Peyer's patch (tissue), 4 donors: ENCODE data around the gene UMODL1. TPM values are rescaled to one million over a fixed set of nuclear protein-coding genes. Genes with fewer than 3 reads are reported as not detected.
A peak's percentile ranks its signal among the peaks of the same experiment; 100 is the strongest.

Experiments used
- DNase-seq, 3 donors: peaks; one replicate each; pipeline ENCODE4 v3.0.0-alpha.2; 2017 to 2019
- H3K27ac ChIP-seq, 4 donors: fragments of 200-600 bp; sonication (generic); one replicate each; pipeline ENCODE4 v1.5.1; 2016 to 2019
- H3K27me3 ChIP-seq, 2 donors: fragments of 200-600 bp; sonication (generic); one replicate each; pipeline ENCODE4 v1.5.1; 2019
- H3K36me3 ChIP-seq, 3 donors: fragments of 200-600 bp; sonication (generic); one replicate each; pipeline ENCODE4 v1.5.1; 2016 to 2019
- H3K4me1 ChIP-seq, 4 donors: fragments of 200-600 bp; sonication (generic); one replicate each; pipeline ENCODE4 v1.5.1; 2016 to 2019
- H3K4me3 ChIP-seq, 4 donors: fragments of 200-600 bp; sonication (generic); 1 replicate in 3 of 4; 2 replicates in 1 of 4; pipeline ENCODE4 v1.5.1; 2016 to 2019; ENCODE audit warnings: mild to moderate bottlenecking in 1 of 4
- H3K9me3 ChIP-seq, 4 donors: fragments of 200-600 bp; sonication (generic); one replicate each; pipeline ENCODE4 v1.5.1; 2016 to 2019; ENCODE audit warnings: mild to moderate bottlenecking in 1 of 4
- POLR2A ChIP-seq, 2 donors: fragments of 450-650 bp; IDR thresholded peaks; one replicate each; pipeline ENCODE4 v1.5.1; 2017; ENCODE audit warnings: antibody characterized with exemption in 2 of 2, mild to moderate bottlenecking in 2 of 2, moderate library complexity in 2 of 2
- total RNA-seq, 4 donors: library from RNA; depleted of rRNA; stranded (reverse); fragments of >200 nt; gene quantifications; one replicate each; pipeline ENCODE4 v1.1.0, GENCODE V29; 2016
- TF ChIP-seq, protein P1 (sequence below), 6 experiments: fragments of 450-650 bp in 4 of 6; fragments of 200-600 bp in 2 of 6; sonication (generic) in 1 of 6; IDR thresholded peaks; one replicate each; pipeline ENCODE4 v1.5.1; 2017 to 2019; ENCODE audit warnings: antibody characterized with exemption in 6 of 6, mild to moderate bottlenecking in 3 of 6, moderate library complexity in 1 of 6

Gene UMODL1
- total RNA-seq, 4 donors from 2014 or later: 0.53 to 0.95 (median 0.83) TPM; not detected in 1

- H3K4me3 ChIP-seq: no peak overlapping the region
- H3K4me1 ChIP-seq: no peaks in the 10 kb centered on the region
- peak overlapping the region in 1 of 4 donors; percentile 56 for H3K27ac ChIP-seq
- H3K36me3 ChIP-seq: no peaks in the 10 kb centered on the region
- DNase-seq: no peak
- TF ChIP-seq, protein P1, sequence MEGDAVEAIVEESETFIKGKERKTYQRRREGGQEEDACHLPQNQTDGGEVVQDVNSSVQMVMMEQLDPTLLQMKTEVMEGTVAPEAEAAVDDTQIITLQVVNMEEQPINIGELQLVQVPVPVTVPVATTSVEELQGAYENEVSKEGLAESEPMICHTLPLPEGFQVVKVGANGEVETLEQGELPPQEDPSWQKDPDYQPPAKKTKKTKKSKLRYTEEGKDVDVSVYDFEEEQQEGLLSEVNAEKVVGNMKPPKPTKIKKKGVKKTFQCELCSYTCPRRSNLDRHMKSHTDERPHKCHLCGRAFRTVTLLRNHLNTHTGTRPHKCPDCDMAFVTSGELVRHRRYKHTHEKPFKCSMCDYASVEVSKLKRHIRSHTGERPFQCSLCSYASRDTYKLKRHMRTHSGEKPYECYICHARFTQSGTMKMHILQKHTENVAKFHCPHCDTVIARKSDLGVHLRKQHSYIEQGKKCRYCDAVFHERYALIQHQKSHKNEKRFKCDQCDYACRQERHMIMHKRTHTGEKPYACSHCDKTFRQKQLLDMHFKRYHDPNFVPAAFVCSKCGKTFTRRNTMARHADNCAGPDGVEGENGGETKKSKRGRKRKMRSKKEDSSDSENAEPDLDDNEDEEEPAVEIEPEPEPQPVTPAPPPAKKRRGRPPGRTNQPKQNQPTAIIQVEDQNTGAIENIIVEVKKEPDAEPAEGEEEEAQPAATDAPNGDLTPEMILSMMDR (IDR thresholded peaks at IDR 0.05): no peak
- TF ChIP-seq POLR2A (IDR thresholded peaks at IDR 0.05): no peak
- H3K27me3 ChIP-seq: no peaks in the 10 kb centered on the region
- H3K9me3 ChIP-seq: no peaks in the 10 kb centered on the region
Measured at GRCh38 chr21:42037516-42037915, 33.6 kb upstream of the UMODL1 start.

DNA sequence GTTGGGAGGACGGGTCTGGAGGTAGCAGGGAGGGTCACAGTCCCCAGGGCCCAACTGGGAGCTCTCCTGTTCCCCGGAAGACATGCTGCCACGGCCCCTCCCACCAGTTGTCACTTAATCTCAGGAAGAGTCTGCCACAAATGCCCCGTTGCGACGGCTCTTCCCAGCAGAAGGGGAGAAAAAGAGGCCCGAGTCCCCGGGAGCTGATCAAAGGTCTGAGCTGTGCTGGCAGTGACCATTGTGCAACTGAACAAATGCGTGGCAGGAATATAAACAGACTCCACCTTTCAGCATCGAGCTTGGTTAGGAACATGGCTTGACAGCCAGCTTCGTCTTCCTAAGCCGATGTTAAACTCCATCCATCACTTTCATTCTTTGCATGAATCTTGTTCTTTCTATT, 33.2 kb upstream of the UMODL1 start:
- TF ChIP-seq, protein P1 (IDR thresholded peaks at IDR 0.05): no peak
- no peak for TF ChIP-seq POLR2A (IDR thresholded peaks at IDR 0.05)
- Histone ChIP-seq H3K27me3 (no peaks in the 10 kb centered on the region), H3K36me3 (no peaks in the 10 kb centered on the region), H3K27ac (peak overlapping the region in 1 of 4 donors; percentile 56), H3K4me1 (no peaks in the 10 kb centered on the region), H3K4me3 (no peak overlapping the region), H3K9me3 (no peaks in the 10 kb centered on the region)
- DNase-seq: peak in 2 of 3 donors; percentile 66 to 67

- Histone ChIP-seq H3K4me1 (no peaks in the 10 kb centered on the region), H3K27me3 (no peaks in the 10 kb centered on the region), H3K27ac (peak overlapping the region in 1 of 4 donors; percentile 56), H3K9me3 (no peaks in the 10 kb centered on the region), H3K36me3 (no peaks in the 10 kb centered on the region), H3K4me3 (no peak overlapping the region)
- peak in 1 of 3 donors; percentile 28 for DNase-seq
- TF ChIP-seq, protein P1 (IDR thresholded peaks at IDR 0.05): no peak
- TF ChIP-seq POLR2A (IDR thresholded peaks at IDR 0.05): no peak
Measured at GRCh38 chr21:42038393-42038792, 32.7 kb upstream of the UMODL1 start.

- TF ChIP-seq POLR2A (IDR thresholded peaks at IDR 0.05): no peak
- TF ChIP-seq, protein P1 (IDR thresholded peaks at IDR 0.05): no peak
- Histone ChIP-seq H3K27ac (peak overlapping the region in 2 of 4 donors; percentile 50 to 67), H3K4me3 (no peak overlapping the region), H3K9me3 (no peaks in the 10 kb centered on the region), H3K27me3 (no peaks in the 10 kb centered on the region), H3K4me1 (no peaks in the 10 kb centered on the region), H3K36me3 (no peaks in the 10 kb centered on the region)
- no peak for DNase-seq
Measured at GRCh38 chr21:42038826-42039425, 32.2 kb upstream of the UMODL1 start.

GRCh38 chr21:42039470-42039901, 31.6 kb upstream of the UMODL1 start:
- Histone ChIP-seq H3K36me3 (no peaks in the 10 kb centered on the region), H3K4me1 (no peaks in the 10 kb centered on the region), H3K4me3 (no peak overlapping the region), H3K9me3 (no peaks in the 10 kb centered on the region), H3K27me3 (no peaks in the 10 kb centered on the region), H3K27ac (peak overlapping the region; percentile 35 to 67 (median 58))
- no peak for DNase-seq
- TF ChIP-seq, protein P1 (IDR thresholded peaks at IDR 0.05): no peak
- no peak for TF ChIP-seq POLR2A (IDR thresholded peaks at IDR 0.05)
